ENCODE data around the gene CCDC181. TPM values are rescaled to one million over a fixed set of nuclear protein-coding genes. Genes with fewer than 3 reads are reported as not detected.
A peak's percentile ranks its signal among the peaks of the same experiment; 100 is the strongest.

Gene CCDC181
- total RNA-seq, 1 donor, result 0.36 TPM

DNA sequence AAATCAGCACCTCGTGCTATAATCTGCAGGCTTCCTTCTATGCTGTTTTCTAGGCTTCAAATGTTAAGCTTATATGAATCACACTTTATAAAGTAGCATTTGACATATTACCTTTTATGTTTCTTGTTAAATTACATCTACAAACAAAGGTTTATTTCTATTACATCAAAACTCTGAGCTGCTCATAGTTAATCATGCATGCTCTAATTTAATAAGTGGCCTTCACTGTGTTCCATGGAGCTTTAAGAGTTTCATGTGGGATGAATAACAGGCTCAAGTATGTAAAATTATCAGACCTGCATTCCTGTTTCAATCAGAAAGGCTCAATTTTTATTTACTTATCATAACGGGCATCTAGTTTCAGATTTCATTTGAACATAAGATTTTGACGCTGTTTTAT lies 45.5 kb upstream of the CCDC181 start:
- H3K4me2 ChIP-seq (ENCODE audit: insufficient read depth, low read length), result no peak overlapping the region
- no peak overlapping the region for H3K27ac ChIP-seq (ENCODE audit: low read depth, low read length)
- H3K36me3 ChIP-seq (ENCODE audit: insufficient read depth, low read length), result peaks cover 9% of the 10 kb centered on the region
- peaks cover 3% of the 10 kb centered on the region for H3K4me1 ChIP-seq (ENCODE audit: insufficient read depth, low read length)
- H3K9me3 ChIP-seq (ENCODE audit: low read depth, low read length), result no peaks in the 10 kb centered on the region
- no peak overlapping the region for H3K4me3 ChIP-seq (ENCODE audit: insufficient read depth, low read length)
- H4K20me1 ChIP-seq (ENCODE audit: insufficient read depth, low read length), result no peaks in the 10 kb centered on the region
- no peaks in the 10 kb centered on the region for H3K27me3 ChIP-seq (ENCODE audit: insufficient read depth, low read length)
- peaks cover 8% of the 10 kb centered on the region for H3K79me2 ChIP-seq (ENCODE audit: insufficient read depth, low read length)
- TF ChIP-seq, protein P1, sequence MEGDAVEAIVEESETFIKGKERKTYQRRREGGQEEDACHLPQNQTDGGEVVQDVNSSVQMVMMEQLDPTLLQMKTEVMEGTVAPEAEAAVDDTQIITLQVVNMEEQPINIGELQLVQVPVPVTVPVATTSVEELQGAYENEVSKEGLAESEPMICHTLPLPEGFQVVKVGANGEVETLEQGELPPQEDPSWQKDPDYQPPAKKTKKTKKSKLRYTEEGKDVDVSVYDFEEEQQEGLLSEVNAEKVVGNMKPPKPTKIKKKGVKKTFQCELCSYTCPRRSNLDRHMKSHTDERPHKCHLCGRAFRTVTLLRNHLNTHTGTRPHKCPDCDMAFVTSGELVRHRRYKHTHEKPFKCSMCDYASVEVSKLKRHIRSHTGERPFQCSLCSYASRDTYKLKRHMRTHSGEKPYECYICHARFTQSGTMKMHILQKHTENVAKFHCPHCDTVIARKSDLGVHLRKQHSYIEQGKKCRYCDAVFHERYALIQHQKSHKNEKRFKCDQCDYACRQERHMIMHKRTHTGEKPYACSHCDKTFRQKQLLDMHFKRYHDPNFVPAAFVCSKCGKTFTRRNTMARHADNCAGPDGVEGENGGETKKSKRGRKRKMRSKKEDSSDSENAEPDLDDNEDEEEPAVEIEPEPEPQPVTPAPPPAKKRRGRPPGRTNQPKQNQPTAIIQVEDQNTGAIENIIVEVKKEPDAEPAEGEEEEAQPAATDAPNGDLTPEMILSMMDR (IDR thresholded peaks at IDR 0.05; ENCODE audit: extremely low read depth, low read depth, low read length), result no peak
- H2AFZ ChIP-seq (ENCODE audit: low read length), result no peak overlapping the region
- DNase-seq (ENCODE audit: insufficient read length, low spot score, missing footprints), result no peak

- Histone ChIP-seq H3K9me3 (ENCODE audit: low read depth, low read length) (no peaks in the 10 kb centered on the region), H3K79me2 (ENCODE audit: insufficient read depth, low read length) (no peaks in the 10 kb centered on the region), H3K4me2 (ENCODE audit: insufficient read depth, low read length) (no peak overlapping the region), H3K4me3 (ENCODE audit: insufficient read depth, low read length) (no peak overlapping the region), H3K4me1 (ENCODE audit: insufficient read depth, low read length) (peaks cover 3% of the 10 kb centered on the region), H3K27me3 (ENCODE audit: insufficient read depth, low read length) (no peaks in the 10 kb centered on the region), H2AFZ (ENCODE audit: low read length) (no peak overlapping the region), H3K36me3 (ENCODE audit: insufficient read depth, low read length) (peaks cover 8% of the 10 kb centered on the region), H4K20me1 (ENCODE audit: insufficient read depth, low read length) (no peaks in the 10 kb centered on the region), H3K27ac (ENCODE audit: low read depth, low read length) (no peak overlapping the region)
- TF ChIP-seq, protein P1 (IDR thresholded peaks at IDR 0.05; ENCODE audit: extremely low read depth, low read depth, low read length), result no peak
- DNase-seq (ENCODE audit: insufficient read length, low spot score, missing footprints), result no peak
Observed at GRCh38 chr1:169468982-169469381, 41.7 kb upstream of the CCDC181 start.

- no peaks in the 10 kb centered on the region for H3K27me3 ChIP-seq (ENCODE audit: insufficient read depth, low read length)
- H3K27ac ChIP-seq (ENCODE audit: low read depth, low read length), result no peak overlapping the region
- DNase-seq (ENCODE audit: insufficient read length, low spot score, missing footprints), result no peak
- no peaks in the 10 kb centered on the region for H3K79me2 ChIP-seq (ENCODE audit: insufficient read depth, low read length)
- H3K4me3 ChIP-seq (ENCODE audit: insufficient read depth, low read length), result no peak overlapping the region
- H2AFZ ChIP-seq (ENCODE audit: low read length), result no peak overlapping the region
- no peak overlapping the region for H3K4me2 ChIP-seq (ENCODE audit: insufficient read depth, low read length)
- TF ChIP-seq, protein P1 (IDR thresholded peaks at IDR 0.05; ENCODE audit: extremely low read depth, low read depth, low read length), result peak; percentile 43
- H4K20me1 ChIP-seq (ENCODE audit: insufficient read depth, low read length), result no peaks in the 10 kb centered on the region
- H3K36me3 ChIP-seq (ENCODE audit: insufficient read depth, low read length), result peaks cover 8% of the 10 kb centered on the region
- H3K9me3 ChIP-seq (ENCODE audit: low read depth, low read length), result no peaks in the 10 kb centered on the region
- no peaks in the 10 kb centered on the region for H3K4me1 ChIP-seq (ENCODE audit: insufficient read depth, low read length)
Observed at GRCh38 chr1:169466259-169467230, 39.3 kb upstream of the CCDC181 start.

DNA sequence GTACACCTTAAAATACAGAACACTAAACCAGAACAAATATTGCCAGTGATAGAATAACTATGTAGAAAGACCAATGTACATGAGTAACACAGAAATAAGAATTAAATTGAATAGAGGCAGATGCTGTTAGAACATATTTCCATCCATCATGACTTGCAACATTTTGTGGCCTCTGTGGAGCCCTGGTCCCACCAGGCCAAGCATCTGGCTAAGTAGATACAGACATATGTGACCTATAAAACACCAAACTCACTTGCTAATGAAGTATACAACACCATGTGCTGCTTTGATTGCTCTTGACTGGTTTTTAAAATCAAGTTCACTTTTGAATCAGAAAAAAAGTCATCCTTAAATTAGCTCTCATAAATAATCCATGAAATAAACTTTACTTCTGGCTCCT lies 38.0 kb upstream of the CCDC181 start:
- Histone ChIP-seq H3K4me1 (ENCODE audit: insufficient read depth, low read length) (peaks cover 4% of the 10 kb centered on the region), H2AFZ (ENCODE audit: low read length) (no peak overlapping the region), H3K4me3 (ENCODE audit: insufficient read depth, low read length) (no peak overlapping the region), H3K9me3 (ENCODE audit: low read depth, low read length) (no peaks in the 10 kb centered on the region), H3K36me3 (ENCODE audit: insufficient read depth, low read length) (peaks cover 8% of the 10 kb centered on the region), H3K27me3 (ENCODE audit: insufficient read depth, low read length) (no peaks in the 10 kb centered on the region), H3K4me2 (ENCODE audit: insufficient read depth, low read length) (no peak overlapping the region), H4K20me1 (ENCODE audit: insufficient read depth, low read length) (no peaks in the 10 kb centered on the region), H3K79me2 (ENCODE audit: insufficient read depth, low read length) (no peaks in the 10 kb centered on the region), H3K27ac (ENCODE audit: low read depth, low read length) (no peak overlapping the region)
- no peak for DNase-seq (ENCODE audit: insufficient read length, low spot score, missing footprints)
- TF ChIP-seq, protein P1 (IDR thresholded peaks at IDR 0.05; ENCODE audit: extremely low read depth, low read depth, low read length), result no peak
